ENCODE data around the gene KHSRP.

KHSRP gene

GRCh38 chr19:6423499-6424194 is 964 bp downstream of the KHSRP start:
- H3K4me3 ChIP-seq (ENCODE audit: low read depth, low read length) = peak overlapping the region; percentile 90
- POLR2A ChIA-PET = no interaction called here

DNA sequence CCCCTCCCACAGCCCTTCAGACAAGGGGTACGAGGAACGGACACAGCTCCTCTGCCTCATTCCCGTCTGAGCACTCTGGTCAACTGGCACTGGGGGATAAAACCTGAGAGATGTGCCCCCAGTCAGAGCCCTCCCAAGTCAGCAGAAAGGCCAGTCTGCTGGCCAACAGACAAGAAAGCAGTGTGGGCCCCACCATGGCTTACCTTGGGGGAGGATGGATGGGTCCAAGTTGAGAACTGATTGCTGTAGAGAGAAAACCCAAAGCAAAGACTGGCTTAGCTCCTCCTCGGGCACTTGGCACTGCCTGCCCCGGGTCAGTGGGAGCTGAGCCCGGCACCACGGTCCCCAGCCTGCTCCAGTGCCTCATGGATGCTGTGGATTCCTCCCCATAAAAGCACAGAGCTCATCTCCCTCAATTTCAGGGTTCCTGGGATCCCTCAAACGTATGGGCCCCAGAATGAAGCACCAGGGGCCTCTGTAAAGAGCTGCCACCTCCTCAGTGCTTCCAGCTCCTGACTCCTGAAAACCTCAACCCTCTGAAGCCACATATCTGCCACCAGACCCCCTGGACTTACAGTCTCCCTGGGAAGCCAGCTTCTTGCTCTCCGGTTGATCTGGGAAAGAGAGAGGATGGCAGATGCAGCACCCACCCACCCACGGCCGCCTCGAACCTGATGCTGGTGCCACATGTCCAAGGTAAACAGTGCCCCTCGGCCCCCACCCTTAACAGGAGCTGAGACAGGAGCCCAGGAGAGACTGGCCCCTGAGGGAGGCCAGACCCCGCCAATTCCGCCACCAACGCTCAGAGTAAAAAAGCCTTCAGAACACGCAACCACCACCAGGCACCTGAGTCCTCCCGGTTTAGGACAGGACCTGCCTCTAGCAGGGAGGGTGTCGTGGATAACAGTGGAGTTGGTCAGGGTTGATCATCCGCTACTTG is 3.3 kb downstream of the KHSRP start:
- H3K4me3 ChIP-seq (ENCODE audit: low read depth, low read length) = no peak overlapping the region
- ChIA-PET POLR2A (no interaction called here), CTCF (interaction anchor here (0.8 to 1.3 kb wide), 6 partner anchors 10 to 453 kb away, joined by 3 to 5 read pairs (median 3); no protein-coding TSS in a partner anchor)
- TF ChIP-seq, protein P1, sequence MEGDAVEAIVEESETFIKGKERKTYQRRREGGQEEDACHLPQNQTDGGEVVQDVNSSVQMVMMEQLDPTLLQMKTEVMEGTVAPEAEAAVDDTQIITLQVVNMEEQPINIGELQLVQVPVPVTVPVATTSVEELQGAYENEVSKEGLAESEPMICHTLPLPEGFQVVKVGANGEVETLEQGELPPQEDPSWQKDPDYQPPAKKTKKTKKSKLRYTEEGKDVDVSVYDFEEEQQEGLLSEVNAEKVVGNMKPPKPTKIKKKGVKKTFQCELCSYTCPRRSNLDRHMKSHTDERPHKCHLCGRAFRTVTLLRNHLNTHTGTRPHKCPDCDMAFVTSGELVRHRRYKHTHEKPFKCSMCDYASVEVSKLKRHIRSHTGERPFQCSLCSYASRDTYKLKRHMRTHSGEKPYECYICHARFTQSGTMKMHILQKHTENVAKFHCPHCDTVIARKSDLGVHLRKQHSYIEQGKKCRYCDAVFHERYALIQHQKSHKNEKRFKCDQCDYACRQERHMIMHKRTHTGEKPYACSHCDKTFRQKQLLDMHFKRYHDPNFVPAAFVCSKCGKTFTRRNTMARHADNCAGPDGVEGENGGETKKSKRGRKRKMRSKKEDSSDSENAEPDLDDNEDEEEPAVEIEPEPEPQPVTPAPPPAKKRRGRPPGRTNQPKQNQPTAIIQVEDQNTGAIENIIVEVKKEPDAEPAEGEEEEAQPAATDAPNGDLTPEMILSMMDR (IDR thresholded peaks at IDR 0.05; ENCODE audit: insufficient read depth, low read length, missing control alignments) = no peak
- DNase-seq (ENCODE audit: low read depth, low spot score) = no peak

More at GRCh38 chr19:6423499-6424194, 964 bp downstream of the KHSRP start:
- peak; percentile 4 for DNase-seq (ENCODE audit: low read depth, low spot score)
- CTCF ChIA-PET = no interaction called here
- TF ChIP-seq, protein P1 (IDR thresholded peaks at IDR 0.05; ENCODE audit: insufficient read depth, low read length, missing control alignments) = no peak

- DNase-seq (ENCODE audit: low read depth, low spot score) = no peak
- H3K4me3 ChIP-seq (ENCODE audit: low read depth, low read length) = no peak overlapping the region
- CTCF ChIA-PET = no interaction called here
- POLR2A ChIA-PET = no interaction called here
- TF ChIP-seq, protein P1 (IDR thresholded peaks at IDR 0.05; ENCODE audit: insufficient read depth, low read length, missing control alignments) = no peak
These were observed 6.1 kb downstream of the KHSRP start for GRCh38 chr19:6418562-6418932.

GRCh38 chr19:6417713-6418561 is 6.7 kb downstream of the KHSRP start:
- no peak overlapping the region for H3K4me3 ChIP-seq (ENCODE audit: low read depth, low read length)
- ChIA-PET CTCF (no interaction called here), POLR2A (no interaction called here)
- no peak for DNase-seq (ENCODE audit: low read depth, low spot score)
- TF ChIP-seq, protein P1 (IDR thresholded peaks at IDR 0.05; ENCODE audit: insufficient read depth, low read length, missing control alignments) = peak; percentile 54

GRCh38 chr19:6416658-6417405 is 7.8 kb downstream of the KHSRP start:
- H3K4me3 ChIP-seq (ENCODE audit: low read depth, low read length) = no peak overlapping the region
- TF ChIP-seq, protein P1 (IDR thresholded peaks at IDR 0.05; ENCODE audit: insufficient read depth, low read length, missing control alignments) = no peak
- ChIA-PET POLR2A (no interaction called here), CTCF (no interaction called here)
- no peak for DNase-seq (ENCODE audit: low read depth, low spot score)
